ENCODE results near the gene KLHL18.

DNA sequence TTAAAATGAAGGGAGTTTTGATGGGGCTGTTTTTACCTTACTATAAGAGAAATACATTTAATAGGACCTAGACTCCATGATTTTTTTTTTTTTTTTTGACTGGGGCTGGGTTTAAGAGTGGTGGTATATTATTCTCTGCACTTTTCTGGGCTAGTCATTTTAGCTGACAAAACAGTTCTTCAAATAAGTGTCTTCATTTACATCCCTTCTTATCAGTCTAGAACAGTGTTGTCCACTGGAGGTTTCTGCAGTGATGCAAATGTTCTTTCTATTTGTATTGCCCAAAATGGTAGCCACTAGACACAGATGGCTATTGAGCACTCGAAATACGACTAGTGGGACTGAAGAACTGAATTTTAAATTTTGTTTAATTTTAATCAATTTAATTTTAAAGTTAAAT is 37.2 kb downstream of the KLHL18 start:
- TF ChIP-seq, protein P1, sequence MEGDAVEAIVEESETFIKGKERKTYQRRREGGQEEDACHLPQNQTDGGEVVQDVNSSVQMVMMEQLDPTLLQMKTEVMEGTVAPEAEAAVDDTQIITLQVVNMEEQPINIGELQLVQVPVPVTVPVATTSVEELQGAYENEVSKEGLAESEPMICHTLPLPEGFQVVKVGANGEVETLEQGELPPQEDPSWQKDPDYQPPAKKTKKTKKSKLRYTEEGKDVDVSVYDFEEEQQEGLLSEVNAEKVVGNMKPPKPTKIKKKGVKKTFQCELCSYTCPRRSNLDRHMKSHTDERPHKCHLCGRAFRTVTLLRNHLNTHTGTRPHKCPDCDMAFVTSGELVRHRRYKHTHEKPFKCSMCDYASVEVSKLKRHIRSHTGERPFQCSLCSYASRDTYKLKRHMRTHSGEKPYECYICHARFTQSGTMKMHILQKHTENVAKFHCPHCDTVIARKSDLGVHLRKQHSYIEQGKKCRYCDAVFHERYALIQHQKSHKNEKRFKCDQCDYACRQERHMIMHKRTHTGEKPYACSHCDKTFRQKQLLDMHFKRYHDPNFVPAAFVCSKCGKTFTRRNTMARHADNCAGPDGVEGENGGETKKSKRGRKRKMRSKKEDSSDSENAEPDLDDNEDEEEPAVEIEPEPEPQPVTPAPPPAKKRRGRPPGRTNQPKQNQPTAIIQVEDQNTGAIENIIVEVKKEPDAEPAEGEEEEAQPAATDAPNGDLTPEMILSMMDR (IDR thresholded peaks at IDR 0.05; ENCODE audit: low read depth, low read length, missing input control): no peak
- TF ChIP-seq, protein P2, sequence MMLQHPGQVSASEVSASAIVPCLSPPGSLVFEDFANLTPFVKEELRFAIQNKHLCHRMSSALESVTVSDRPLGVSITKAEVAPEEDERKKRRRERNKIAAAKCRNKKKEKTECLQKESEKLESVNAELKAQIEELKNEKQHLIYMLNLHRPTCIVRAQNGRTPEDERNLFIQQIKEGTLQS (IDR thresholded peaks at IDR 0.05): no peak
- TF ChIP-seq RXRA (IDR thresholded peaks at IDR 0.05) (no peak), RAD21 (IDR thresholded peaks at IDR 0.05) (no peak), GABPA (IDR thresholded peaks at IDR 0.05 in 1 of 2, conservative IDR thresholded peaks at IDR 0.05 in 1 of 2) (no peak), TAF1 (conservative IDR thresholded peaks at IDR 0.05) (no peak)
- TF ChIP-seq, protein P3, sequence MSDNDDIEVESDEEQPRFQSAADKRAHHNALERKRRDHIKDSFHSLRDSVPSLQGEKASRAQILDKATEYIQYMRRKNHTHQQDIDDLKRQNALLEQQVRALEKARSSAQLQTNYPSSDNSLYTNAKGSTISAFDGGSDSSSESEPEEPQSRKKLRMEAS (IDR thresholded peaks at IDR 0.05): no peak
- TF ChIP-seq, protein P4, sequence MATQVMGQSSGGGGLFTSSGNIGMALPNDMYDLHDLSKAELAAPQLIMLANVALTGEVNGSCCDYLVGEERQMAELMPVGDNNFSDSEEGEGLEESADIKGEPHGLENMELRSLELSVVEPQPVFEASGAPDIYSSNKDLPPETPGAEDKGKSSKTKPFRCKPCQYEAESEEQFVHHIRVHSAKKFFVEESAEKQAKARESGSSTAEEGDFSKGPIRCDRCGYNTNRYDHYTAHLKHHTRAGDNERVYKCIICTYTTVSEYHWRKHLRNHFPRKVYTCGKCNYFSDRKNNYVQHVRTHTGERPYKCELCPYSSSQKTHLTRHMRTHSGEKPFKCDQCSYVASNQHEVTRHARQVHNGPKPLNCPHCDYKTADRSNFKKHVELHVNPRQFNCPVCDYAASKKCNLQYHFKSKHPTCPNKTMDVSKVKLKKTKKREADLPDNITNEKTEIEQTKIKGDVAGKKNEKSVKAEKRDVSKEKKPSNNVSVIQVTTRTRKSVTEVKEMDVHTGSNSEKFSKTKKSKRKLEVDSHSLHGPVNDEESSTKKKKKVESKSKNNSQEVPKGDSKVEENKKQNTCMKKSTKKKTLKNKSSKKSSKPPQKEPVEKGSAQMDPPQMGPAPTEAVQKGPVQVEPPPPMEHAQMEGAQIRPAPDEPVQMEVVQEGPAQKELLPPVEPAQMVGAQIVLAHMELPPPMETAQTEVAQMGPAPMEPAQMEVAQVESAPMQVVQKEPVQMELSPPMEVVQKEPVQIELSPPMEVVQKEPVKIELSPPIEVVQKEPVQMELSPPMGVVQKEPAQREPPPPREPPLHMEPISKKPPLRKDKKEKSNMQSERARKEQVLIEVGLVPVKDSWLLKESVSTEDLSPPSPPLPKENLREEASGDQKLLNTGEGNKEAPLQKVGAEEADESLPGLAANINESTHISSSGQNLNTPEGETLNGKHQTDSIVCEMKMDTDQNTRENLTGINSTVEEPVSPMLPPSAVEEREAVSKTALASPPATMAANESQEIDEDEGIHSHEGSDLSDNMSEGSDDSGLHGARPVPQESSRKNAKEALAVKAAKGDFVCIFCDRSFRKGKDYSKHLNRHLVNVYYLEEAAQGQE (IDR thresholded peaks at IDR 0.05): no peak

All from liver (tissue), 3 donors.